Fibroblast of lung (primary cell): Measurements from ENCODE around the gene UPK1A. TPM values are rescaled to one million over a fixed set of nuclear protein-coding genes. Genes with fewer than 3 reads are reported as not detected.

Experiments used
- DNase-seq, 2 donors: peaks; one replicate each; pipeline versions ENCODE4 v3.0.0 to v3.0.0-alpha.2; 2010; ENCODE audit warnings: low read depth in 2 of 2
- H2AFZ ChIP-seq: 2 replicates; pipeline ENCODE4 v1.5.1; 2012; ENCODE audit warnings: low read length, control low read depth, inconsistent platforms
- H3K27ac ChIP-seq: 2 replicates; pipeline ENCODE4 v1.5.1; 2011; ENCODE audit warnings: low read length, control low read depth; ENCODE audit not compliant: insufficient read depth
- H3K27me3 ChIP-seq: 2 replicates; pipeline ENCODE4 v1.5.1; 2011; ENCODE audit warnings: mild to moderate bottlenecking, low read length; ENCODE audit not compliant: control insufficient read depth, insufficient read depth
- H3K36me3 ChIP-seq: 2 replicates; pipeline ENCODE4 v1.5.1; 2011; ENCODE audit warnings: low read length; ENCODE audit not compliant: control insufficient read depth, insufficient read depth
- H3K4me1 ChIP-seq: 2 replicates; pipeline ENCODE4 v1.5.1; 2011; ENCODE audit warnings: low read length; ENCODE audit not compliant: control insufficient read depth, insufficient read depth; ENCODE audit errors: extremely low read depth
- H3K4me2 ChIP-seq: 2 replicates; pipeline ENCODE4 v1.5.1; 2011; ENCODE audit warnings: low read length, control low read depth; ENCODE audit not compliant: insufficient read depth; ENCODE audit errors: extremely low read depth
- H3K4me3 ChIP-seq, 4 experiments: fragments of 200-600 bp in 1 of 4; sonication (generic) in 1 of 4; replicated peaks in 1 of 4; 2 replicates each; pipeline ENCODE4 v1.5.1; 2011 to 2016; ENCODE audit warnings: low read length in 4 of 4, low read depth in 3 of 4, mild to moderate bottlenecking in 3 of 4, control low read depth in 2 of 4, inconsistent platforms in 1 of 4, mixed read lengths in 1 of 4; ENCODE audit not compliant: insufficient read depth in 1 of 4; ENCODE audit errors: control extremely low read depth in 1 of 4
- H3K79me2 ChIP-seq: 2 replicates; pipeline ENCODE4 v1.5.1; 2012; ENCODE audit warnings: mild to moderate bottlenecking, low read length, inconsistent platforms; ENCODE audit not compliant: control insufficient read depth, insufficient read depth
- H3K9ac ChIP-seq: 2 replicates; pipeline ENCODE4 v1.5.1; 2011; ENCODE audit warnings: mild to moderate bottlenecking, low read length, control low read depth; ENCODE audit not compliant: insufficient read depth
- H3K9me3 ChIP-seq: 2 replicates; pipeline ENCODE4 v1.5.1; 2012; ENCODE audit warnings: low read depth, low read length; ENCODE audit not compliant: control insufficient read depth, insufficient read depth
- H4K20me1 ChIP-seq: 2 replicates; pipeline ENCODE4 v1.5.1; 2011; ENCODE audit warnings: low read length; ENCODE audit not compliant: control insufficient read depth, insufficient read depth; ENCODE audit errors: extremely low read depth
- EZH2 ChIP-seq: IDR thresholded peaks from 2 replicates; pipeline ENCODE4 v1.5.1; 2012; ENCODE audit warnings: low read length, control low read depth, mild to moderate bottlenecking; ENCODE audit errors: missing control alignments
- polyA plus RNA-seq, 2 donors: library from polyadenylated mRNA; depleted of rRNA in 1 of 2; stranded (reverse) in 1 of 2; unstranded in 1 of 2; fragments of >200 nt; gene quantifications; 2 replicates each; pipeline ENCODE4 v1.2.1, GENCODE V29; 2011 to 2012; ENCODE audit warnings: missing spikeins in 1 of 2
- total RNA-seq: library from RNA; depleted of rRNA; stranded (reverse); fragments of >200 nt; gene quantifications from 2 replicates; pipeline ENCODE4 v1.2.1, GENCODE V29; 2014
- TF ChIP-seq, protein P1 (sequence below), 2 donors: IDR thresholded peaks in 1 of 2; conservative IDR thresholded peaks in 1 of 2; 1 replicate in 1 of 2; 2 replicates in 1 of 2; pipeline ENCODE4 v1.5.1; 2011 to 2012; ENCODE audit warnings: low read length in 2 of 2, control low read depth in 1 of 2, inconsistent platforms in 1 of 2, low read depth in 1 of 2, mild to moderate bottlenecking in 1 of 2

UPK1A gene
- total and polyA plus RNA-seq, 2 donors (not counting 1 experiment from before 2014, with no cell fraction given): 0.27 TPM; not detected in 1

DNA sequence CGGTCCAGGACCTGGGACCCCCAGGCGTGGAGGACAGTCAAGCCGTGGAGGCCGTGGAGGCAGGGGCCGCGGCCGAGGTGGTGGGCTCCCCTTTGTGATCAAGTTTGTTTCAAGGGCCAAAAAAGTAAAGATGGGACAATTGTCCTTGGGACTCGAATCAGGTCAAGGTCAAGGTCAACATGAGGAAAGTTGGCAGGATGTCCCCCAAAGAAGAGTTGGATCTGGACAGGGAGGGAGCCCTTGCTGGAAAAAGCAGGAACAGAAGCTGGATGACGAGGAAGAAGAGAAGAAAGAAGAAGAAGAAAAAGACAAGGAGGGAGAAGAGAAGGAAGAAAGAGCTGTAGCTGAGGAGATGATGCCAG lies 53.8 kb downstream of the UPK1A start:
- Histone ChIP-seq H3K79me2 (peaks cover 33% of the 10 kb centered on the region), H3K27ac (no peak overlapping the region), H3K4me1 (peaks cover 9% of the 10 kb centered on the region), H2AFZ (no peak overlapping the region), H3K27me3 (no peaks in the 10 kb centered on the region), H3K9ac (no peak overlapping the region), H3K4me3 (no peak overlapping the region), H4K20me1 (no peaks in the 10 kb centered on the region), H3K9me3 (no peaks in the 10 kb centered on the region), H3K36me3 (peaks cover 31% of the 10 kb centered on the region), H3K4me2 (no peak overlapping the region)
- DNase-seq: no peak
- TF ChIP-seq, protein P1, sequence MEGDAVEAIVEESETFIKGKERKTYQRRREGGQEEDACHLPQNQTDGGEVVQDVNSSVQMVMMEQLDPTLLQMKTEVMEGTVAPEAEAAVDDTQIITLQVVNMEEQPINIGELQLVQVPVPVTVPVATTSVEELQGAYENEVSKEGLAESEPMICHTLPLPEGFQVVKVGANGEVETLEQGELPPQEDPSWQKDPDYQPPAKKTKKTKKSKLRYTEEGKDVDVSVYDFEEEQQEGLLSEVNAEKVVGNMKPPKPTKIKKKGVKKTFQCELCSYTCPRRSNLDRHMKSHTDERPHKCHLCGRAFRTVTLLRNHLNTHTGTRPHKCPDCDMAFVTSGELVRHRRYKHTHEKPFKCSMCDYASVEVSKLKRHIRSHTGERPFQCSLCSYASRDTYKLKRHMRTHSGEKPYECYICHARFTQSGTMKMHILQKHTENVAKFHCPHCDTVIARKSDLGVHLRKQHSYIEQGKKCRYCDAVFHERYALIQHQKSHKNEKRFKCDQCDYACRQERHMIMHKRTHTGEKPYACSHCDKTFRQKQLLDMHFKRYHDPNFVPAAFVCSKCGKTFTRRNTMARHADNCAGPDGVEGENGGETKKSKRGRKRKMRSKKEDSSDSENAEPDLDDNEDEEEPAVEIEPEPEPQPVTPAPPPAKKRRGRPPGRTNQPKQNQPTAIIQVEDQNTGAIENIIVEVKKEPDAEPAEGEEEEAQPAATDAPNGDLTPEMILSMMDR (conservative IDR thresholded peaks at IDR 0.05 in 1 of 2, IDR thresholded peaks at IDR 0.05 in 1 of 2; ENCODE audit: low read depth in 1 of 2, low read length in 2 of 2): no peak
- no peak for TF ChIP-seq EZH2

DNA sequence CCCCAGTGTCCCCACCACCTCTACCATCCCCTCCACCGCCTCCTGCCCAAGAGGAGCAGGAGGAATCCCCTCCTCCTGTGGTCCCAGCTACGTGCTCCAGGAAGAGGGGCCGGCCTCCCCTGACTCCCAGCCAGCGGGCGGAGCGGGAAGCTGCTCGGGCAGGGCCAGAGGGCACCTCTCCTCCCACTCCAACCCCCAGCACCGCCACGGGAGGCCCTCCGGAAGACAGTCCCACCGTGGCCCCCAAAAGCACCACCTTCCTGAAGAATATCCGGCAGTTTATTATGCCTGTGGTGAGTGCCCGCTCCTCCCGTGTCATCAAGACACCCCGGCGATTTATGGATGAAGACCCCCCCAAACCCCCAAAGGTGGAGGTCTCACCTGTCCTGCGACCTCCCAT lies 54.3 kb downstream of the UPK1A start:
- no peaks in the 10 kb centered on the region for H3K9me3 ChIP-seq
- H3K79me2 ChIP-seq: peaks cover 33% of the 10 kb centered on the region
- DNase-seq: no peak
- H3K4me3 ChIP-seq: no peak overlapping the region
- no peak overlapping the region for H3K9ac ChIP-seq
- TF ChIP-seq, protein P1 (conservative IDR thresholded peaks at IDR 0.05 in 1 of 2, IDR thresholded peaks at IDR 0.05 in 1 of 2; ENCODE audit: low read depth in 1 of 2, low read length in 2 of 2): no peak
- TF ChIP-seq EZH2: no peak
- H2AFZ ChIP-seq: no peak overlapping the region
- no peak overlapping the region for H3K4me2 ChIP-seq
- peaks cover 9% of the 10 kb centered on the region for H3K4me1 ChIP-seq
- peaks cover 36% of the 10 kb centered on the region for H3K36me3 ChIP-seq
- H3K27ac ChIP-seq: no peak overlapping the region
- H3K27me3 ChIP-seq: no peaks in the 10 kb centered on the region
- no peaks in the 10 kb centered on the region for H4K20me1 ChIP-seq

DNA sequence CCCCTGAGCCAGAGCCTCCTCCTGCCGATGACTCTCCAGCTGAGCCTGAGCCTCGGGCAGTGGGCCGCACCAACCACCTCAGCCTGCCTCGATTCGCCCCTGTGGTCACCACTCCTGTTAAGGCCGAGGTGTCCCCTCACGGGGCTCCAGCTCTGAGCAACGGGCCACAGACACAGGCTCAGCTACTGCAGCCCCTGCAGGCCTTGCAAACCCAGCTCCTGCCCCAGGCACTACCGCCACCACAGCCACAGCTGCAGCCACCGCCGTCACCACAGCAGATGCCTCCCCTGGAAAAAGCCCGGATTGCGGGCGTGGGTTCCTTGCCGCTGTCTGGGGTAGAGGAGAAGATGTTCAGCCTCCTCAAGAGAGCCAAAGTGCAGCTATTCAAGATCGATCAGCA lies 55.1 kb downstream of the UPK1A start:
- Histone ChIP-seq H3K9me3 (no peaks in the 10 kb centered on the region), H3K27ac (no peak overlapping the region), H4K20me1 (no peaks in the 10 kb centered on the region), H3K4me1 (peaks cover 6% of the 10 kb centered on the region), H2AFZ (no peak overlapping the region), H3K79me2 (peaks cover 33% of the 10 kb centered on the region), H3K27me3 (no peaks in the 10 kb centered on the region), H3K9ac (no peak overlapping the region), H3K36me3 (peaks cover 42% of the 10 kb centered on the region), H3K4me3 (no peak overlapping the region), H3K4me2 (no peak overlapping the region)
- TF ChIP-seq, protein P1 (conservative IDR thresholded peaks at IDR 0.05 in 1 of 2, IDR thresholded peaks at IDR 0.05 in 1 of 2; ENCODE audit: low read depth in 1 of 2, low read length in 2 of 2): no peak
- no peak for TF ChIP-seq EZH2
- DNase-seq: no peak
